ENCODE data around the gene MCF2L. TPM values are rescaled to one million over a fixed set of nuclear protein-coding genes. Genes with fewer than 3 reads are reported as not detected.

The MCF2L gene
- total RNA-seq, 1 donor from 2014 or later = 5.6 TPM

DNA sequence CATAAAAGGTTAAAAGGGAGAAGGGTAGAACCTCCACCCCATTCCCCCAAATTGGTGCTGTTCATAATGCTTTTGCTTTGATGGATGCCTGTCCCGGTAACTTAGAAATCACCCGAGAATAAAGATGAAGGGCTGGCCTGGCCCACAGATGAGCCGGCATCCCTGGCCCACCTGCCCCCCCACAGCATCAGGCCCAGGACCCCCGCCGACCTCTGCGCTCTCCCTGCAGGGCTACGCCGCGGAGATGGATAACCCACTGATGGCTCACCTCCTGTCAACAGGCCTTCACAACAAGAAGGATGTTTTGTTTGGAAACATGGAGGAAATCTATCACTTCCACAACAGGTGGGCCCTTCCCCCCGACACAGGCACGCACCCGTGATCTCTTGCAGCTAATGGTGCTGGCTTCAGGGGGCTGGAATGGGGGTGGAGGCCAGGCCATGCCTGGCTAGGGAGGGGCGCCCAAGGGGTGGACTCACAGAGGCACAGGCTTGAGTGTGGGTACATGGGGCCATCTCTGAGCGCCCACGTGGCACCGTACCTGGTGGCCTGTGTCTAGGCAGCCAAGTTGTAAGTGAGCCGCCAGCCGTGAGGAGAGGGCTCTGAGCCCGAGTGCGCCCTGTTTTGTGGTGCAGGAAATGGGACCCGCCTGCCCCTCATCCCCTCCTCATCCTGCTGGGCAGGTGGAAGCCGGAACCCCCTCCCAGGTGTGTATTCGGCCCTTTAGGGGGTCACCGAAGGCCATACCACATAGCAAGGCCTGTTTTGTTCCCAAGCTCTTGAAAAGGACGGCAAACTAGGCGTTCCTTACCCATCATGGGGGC lies 113.4 kb downstream of the MCF2L start:
- H3K36me3 Mint-ChIP-seq (ENCODE audit: unreplicated experiment) = peaks cover 2% of the 10 kb centered on the region
- no peak overlapping the region for H3K27ac Mint-ChIP-seq (ENCODE audit: unreplicated experiment)
- no peaks in the 10 kb centered on the region for H3K4me1 Mint-ChIP-seq (ENCODE audit: unreplicated experiment)
- H3K9me3 Mint-ChIP-seq (ENCODE audit: unreplicated experiment) = no peaks in the 10 kb centered on the region
- TF ChIP-seq, protein P1, sequence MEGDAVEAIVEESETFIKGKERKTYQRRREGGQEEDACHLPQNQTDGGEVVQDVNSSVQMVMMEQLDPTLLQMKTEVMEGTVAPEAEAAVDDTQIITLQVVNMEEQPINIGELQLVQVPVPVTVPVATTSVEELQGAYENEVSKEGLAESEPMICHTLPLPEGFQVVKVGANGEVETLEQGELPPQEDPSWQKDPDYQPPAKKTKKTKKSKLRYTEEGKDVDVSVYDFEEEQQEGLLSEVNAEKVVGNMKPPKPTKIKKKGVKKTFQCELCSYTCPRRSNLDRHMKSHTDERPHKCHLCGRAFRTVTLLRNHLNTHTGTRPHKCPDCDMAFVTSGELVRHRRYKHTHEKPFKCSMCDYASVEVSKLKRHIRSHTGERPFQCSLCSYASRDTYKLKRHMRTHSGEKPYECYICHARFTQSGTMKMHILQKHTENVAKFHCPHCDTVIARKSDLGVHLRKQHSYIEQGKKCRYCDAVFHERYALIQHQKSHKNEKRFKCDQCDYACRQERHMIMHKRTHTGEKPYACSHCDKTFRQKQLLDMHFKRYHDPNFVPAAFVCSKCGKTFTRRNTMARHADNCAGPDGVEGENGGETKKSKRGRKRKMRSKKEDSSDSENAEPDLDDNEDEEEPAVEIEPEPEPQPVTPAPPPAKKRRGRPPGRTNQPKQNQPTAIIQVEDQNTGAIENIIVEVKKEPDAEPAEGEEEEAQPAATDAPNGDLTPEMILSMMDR (IDR thresholded peaks at IDR 0.05) = no peak
- H3K4me3 Mint-ChIP-seq (ENCODE audit: unreplicated experiment) = no peak overlapping the region
- no peak for DNase-seq (ENCODE audit: extremely low spot score, unreplicated experiment)
- H3K27me3 Mint-ChIP-seq (ENCODE audit: unreplicated experiment) = peaks cover 7% of the 10 kb centered on the region

DNA sequence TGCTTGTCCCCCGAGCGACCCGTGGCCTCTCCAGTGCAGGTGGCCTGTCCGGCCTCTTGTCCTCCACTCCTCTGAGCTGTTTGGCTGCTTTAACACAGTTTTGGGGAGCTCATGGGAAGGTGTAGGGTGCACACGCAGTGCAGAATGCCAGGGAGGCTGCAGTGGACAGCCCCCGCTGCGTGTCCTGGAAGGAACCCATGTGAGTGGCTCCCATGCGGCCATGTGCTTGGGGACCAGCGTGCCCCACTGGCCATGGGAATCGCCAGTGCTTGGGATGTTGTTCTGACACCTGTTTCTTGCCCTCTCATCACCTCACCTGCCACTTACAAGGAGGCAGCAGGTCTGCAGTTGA lies 114.0 kb downstream of the MCF2L start:
- H3K9me3 Mint-ChIP-seq (ENCODE audit: unreplicated experiment) = no peaks in the 10 kb centered on the region
- TF ChIP-seq, protein P1 (IDR thresholded peaks at IDR 0.05) = no peak
- DNase-seq (ENCODE audit: extremely low spot score, unreplicated experiment) = no peak
- no peak overlapping the region for H3K27ac Mint-ChIP-seq (ENCODE audit: unreplicated experiment)
- peaks cover 2% of the 10 kb centered on the region for H3K36me3 Mint-ChIP-seq (ENCODE audit: unreplicated experiment)
- no peak overlapping the region for H3K4me3 Mint-ChIP-seq (ENCODE audit: unreplicated experiment)
- peaks cover 7% of the 10 kb centered on the region for H3K27me3 Mint-ChIP-seq (ENCODE audit: unreplicated experiment)
- H3K4me1 Mint-ChIP-seq (ENCODE audit: unreplicated experiment) = no peaks in the 10 kb centered on the region

DNA sequence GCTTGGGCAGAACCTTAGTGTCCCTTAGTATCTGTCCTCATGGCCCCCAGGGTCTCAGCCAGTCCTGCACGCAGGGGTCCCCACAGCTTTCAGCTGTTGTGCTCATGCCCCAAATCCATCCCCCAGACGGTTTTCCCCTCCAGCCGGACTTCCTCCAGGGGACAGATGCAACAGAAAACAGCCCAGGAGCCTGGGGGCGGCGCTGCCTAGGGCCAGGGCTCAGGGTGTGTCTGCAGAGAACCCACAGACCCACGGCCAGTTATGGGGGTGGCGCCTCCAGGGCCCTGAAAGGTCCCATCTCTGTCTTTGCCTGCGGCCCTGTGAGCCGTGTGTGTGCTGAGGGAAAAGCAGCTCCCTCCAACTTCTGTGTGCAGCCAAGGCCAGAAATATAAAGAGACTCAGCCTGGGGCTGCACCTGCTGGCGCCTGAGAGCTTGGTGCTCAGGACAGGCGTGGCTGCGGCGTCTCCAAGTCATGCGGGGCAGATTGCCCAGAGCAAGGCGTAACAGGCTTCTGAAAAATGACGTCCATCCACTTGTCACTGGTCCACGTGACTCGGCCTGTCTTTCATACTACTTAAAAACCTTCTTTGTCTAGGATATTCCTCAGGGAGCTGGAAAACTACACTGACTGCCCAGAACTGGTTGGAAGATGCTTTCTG lies 114.5 kb downstream of the MCF2L start:
- Mint-ChIP-seq H3K9me3 (ENCODE audit: unreplicated experiment) (no peaks in the 10 kb centered on the region), H3K4me3 (ENCODE audit: unreplicated experiment) (no peak overlapping the region), H3K36me3 (ENCODE audit: unreplicated experiment) (peaks cover 2% of the 10 kb centered on the region), H3K27me3 (ENCODE audit: unreplicated experiment) (peaks cover 7% of the 10 kb centered on the region), H3K4me1 (ENCODE audit: unreplicated experiment) (no peaks in the 10 kb centered on the region), H3K27ac (ENCODE audit: unreplicated experiment) (no peak overlapping the region)
- TF ChIP-seq, protein P1 (IDR thresholded peaks at IDR 0.05) = no peak
- DNase-seq (ENCODE audit: extremely low spot score, unreplicated experiment) = no peak

DNA sequence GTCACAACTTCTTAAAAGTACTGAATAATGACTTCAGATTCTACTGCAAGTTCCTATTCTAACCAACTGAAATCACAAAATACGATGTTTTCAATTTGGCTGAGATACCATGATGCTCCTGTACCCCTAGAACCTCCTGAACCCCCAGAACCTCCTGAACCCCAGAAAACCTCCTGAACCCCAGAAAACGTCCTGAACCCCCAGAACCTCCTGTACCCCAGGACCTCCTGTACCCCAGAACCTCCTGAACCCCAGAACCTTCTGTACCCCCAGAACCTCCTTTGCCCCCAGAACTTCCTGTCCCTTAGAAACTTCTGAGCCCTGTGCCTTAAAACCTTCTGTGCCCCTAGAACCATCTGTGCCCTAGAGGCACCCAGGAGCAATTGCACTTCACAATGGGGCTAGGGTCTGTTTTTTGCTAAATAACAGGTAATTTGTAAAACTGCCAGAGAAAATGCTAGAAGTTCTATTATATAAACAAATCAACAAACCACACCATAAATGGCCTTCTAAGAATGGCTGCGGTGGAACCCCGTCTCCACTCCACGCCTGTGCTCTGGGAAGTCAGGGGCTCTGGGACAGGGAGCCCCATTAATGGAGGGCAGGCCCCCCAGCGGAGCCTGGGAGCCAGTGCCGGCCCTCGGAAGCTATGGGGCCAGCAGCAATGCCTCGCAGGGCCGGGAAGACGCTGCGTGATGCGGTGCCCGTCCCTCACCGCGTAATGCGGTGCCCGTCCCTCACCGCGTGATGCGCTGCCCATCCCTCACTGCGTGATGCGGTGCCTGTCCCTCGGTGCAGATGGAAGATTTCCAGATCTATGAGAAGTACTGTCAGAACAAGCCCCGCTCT lies 115.3 kb downstream of the MCF2L start:
- Mint-ChIP-seq H3K27me3 (ENCODE audit: unreplicated experiment) (peaks cover 6% of the 10 kb centered on the region), H3K4me1 (ENCODE audit: unreplicated experiment) (no peaks in the 10 kb centered on the region), H3K4me3 (ENCODE audit: unreplicated experiment) (no peak overlapping the region), H3K27ac (ENCODE audit: unreplicated experiment) (no peak overlapping the region), H3K9me3 (ENCODE audit: unreplicated experiment) (no peaks in the 10 kb centered on the region), H3K36me3 (ENCODE audit: unreplicated experiment) (peaks cover 2% of the 10 kb centered on the region)
- no peak for DNase-seq (ENCODE audit: extremely low spot score, unreplicated experiment)
- TF ChIP-seq, protein P1 (IDR thresholded peaks at IDR 0.05) = no peak

Measured in osteocyte (in vitro differentiated cells).